ENCODE results near the gene MRPL34.

The MRPL34 gene

DNA sequence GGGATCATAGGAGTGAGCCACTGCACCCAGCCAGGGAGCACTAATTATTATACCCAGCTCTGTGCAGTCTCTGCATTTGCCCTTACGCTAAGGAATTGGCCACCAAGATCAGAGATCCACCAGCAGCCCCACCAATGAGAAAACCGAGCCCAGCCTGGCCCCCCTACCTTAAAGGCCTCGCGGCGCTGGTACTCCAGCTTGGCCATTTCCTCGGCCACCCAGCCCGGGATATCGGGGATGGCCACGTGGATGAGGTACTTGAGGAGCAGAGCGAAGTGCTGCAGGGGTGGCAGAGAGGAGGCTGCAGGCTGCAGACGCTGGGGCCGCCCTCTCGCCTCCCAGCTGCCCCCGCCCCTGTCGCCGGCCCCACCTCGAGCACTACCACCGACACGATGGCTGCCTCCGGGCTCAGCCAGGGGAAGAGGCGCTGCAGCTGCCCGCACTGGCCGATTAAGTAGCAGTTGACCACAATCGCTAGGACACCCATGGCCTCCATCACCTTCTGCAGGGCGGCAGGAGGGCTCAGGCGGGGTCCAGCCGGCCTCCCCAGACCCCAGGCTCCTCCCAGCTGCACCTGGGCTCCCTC is 21.5 kb downstream of the MRPL34 start:
- Histone ChIP-seq H3K27ac (ENCODE audit: low read depth, low read length) (no peak overlapping the region), H3K27me3 (ENCODE audit: control insufficient read depth in 5 of 5, insufficient read depth in 4 of 5, low read length in 5 of 5) (no peaks in the 10 kb centered on the region), H3K4me3 (ENCODE audit: low read depth in 1 of 5, low read length in 5 of 5) (no peak overlapping the region), H3K9me3 (ENCODE audit: control insufficient read depth in 5 of 5, low read length in 5 of 5) (no peaks in the 10 kb centered on the region), H3K36me3 (ENCODE audit: control insufficient read depth in 5 of 5, insufficient read depth in 5 of 5, low read length in 5 of 5) (peaks cover 0 to 41% (median 12%) of the 10 kb centered on the region in 5 donors), H3K9ac (ENCODE audit: low read length in 5 of 5) (no peak overlapping the region), H3K4me1 (ENCODE audit: control insufficient read depth in 5 of 5, insufficient read depth in 5 of 5, low read length in 5 of 5) (peaks cover 0 to 45% (median 29%) of the 10 kb centered on the region in 5 donors)

DNA sequence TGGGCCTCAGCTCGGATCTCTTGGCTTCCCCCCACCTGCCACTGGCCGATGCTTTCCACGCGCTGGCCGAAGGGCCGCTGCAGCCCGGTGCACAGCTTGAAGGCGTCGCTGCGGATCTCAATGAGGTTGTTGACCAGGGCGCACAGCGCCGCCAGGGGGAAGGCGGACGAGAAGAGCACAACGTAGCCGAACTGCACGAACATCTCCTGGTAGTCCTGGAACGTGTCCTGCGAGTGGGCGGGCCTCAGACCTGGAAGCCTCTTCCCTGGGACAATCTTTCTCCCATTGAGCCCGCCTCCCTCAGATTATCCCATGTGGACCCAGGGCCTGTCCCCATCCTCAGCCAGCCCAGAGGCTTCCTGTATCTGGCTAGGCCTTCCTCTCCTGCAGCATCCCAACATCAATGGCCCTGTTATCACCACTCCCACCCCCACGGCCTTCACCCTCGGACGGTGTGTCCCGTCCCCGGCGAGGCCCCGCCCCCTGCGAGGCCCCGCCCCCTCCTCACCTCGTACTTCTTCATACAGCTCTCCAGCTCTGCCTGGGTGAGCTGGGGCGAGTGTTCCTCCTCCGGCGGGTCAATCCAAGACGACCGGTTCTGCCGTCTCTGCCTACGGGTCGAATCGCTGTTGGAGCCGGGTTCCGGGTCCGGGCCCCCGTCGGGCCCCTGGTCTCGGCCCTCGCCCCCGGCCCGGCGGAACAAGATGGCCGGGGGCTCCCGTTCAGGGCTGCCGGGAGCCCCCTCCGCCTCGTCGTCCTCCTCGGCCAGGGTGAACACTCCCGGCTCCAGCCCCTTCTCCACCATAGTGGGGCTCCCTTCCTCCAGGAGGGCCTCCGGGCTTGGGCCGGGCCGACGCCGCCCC is 22.2 kb downstream of the MRPL34 start:
- no peak overlapping the region for H3K9ac ChIP-seq (ENCODE audit: low read length in 5 of 5)
- H3K27me3 ChIP-seq (ENCODE audit: control insufficient read depth in 5 of 5, insufficient read depth in 4 of 5, low read length in 5 of 5), result no peaks in the 10 kb centered on the region
- no peak overlapping the region for H3K4me3 ChIP-seq (ENCODE audit: low read depth in 1 of 5, low read length in 5 of 5)
- H3K9me3 ChIP-seq (ENCODE audit: control insufficient read depth in 5 of 5, low read length in 5 of 5), result no peaks in the 10 kb centered on the region
- H3K4me1 ChIP-seq (ENCODE audit: control insufficient read depth in 5 of 5, insufficient read depth in 5 of 5, low read length in 5 of 5), result peaks cover 0 to 38% (median 22%) of the 10 kb centered on the region in 5 donors
- peaks cover 0 to 42% (median 10%) of the 10 kb centered on the region in 5 donors for H3K36me3 ChIP-seq (ENCODE audit: control insufficient read depth in 5 of 5, insufficient read depth in 5 of 5, low read length in 5 of 5)
- H3K27ac ChIP-seq (ENCODE audit: low read depth, low read length), result no peak overlapping the region

DNA sequence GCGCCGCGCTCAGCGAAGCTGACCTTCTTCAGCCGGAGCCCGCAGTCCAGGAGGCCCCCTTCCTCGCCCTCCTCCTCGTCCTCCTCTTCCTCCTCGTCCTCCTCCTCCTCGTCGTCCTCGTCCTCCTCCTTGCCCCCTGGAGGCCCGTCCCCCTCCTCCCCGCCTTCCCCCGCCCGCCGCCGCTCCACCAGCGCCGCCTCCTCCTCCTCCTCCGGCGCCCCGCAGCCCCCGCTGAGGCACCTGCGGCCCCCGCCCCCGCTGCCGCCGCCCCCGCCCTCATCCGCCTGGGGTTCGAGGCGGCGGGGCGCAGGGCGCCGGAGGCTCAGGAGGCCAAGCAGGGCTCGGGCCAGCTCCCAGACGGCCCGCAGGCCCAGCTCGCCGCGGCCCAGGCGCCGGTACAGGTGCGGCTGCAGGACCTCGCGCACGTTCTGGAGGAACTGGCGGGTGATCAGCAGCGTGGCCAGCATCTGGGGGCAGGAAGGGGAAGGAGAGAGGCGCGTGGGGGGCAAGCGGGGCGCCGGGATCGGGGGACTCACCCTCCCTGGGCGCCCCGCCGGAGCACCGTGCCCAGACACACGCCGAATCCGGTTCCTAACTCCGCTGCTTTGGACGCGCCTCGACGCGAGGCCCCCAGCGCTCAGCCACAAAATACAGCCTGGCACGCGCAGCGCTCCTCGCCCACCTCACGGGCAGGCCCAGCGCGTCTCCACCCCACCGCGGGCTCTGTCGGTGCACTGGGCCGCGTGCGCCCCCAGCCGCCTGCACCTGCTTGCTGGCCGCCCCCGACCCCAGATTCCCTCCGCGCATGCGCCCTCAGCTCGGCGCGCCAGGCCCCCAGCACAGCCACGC is 23.1 kb downstream of the MRPL34 start:
- no peaks in the 10 kb centered on the region for H3K9me3 ChIP-seq (ENCODE audit: control insufficient read depth in 5 of 5, low read length in 5 of 5)
- no peak overlapping the region for H3K27ac ChIP-seq (ENCODE audit: low read depth, low read length)
- peaks cover 0 to 42% (median 10%) of the 10 kb centered on the region in 5 donors for H3K36me3 ChIP-seq (ENCODE audit: control insufficient read depth in 5 of 5, insufficient read depth in 5 of 5, low read length in 5 of 5)
- H3K4me1 ChIP-seq (ENCODE audit: control insufficient read depth in 5 of 5, insufficient read depth in 5 of 5, low read length in 5 of 5), result peaks cover 0 to 41% (median 20%) of the 10 kb centered on the region in 5 donors
- no peak overlapping the region for H3K4me3 ChIP-seq (ENCODE audit: low read depth in 1 of 5, low read length in 5 of 5)
- H3K9ac ChIP-seq (ENCODE audit: low read length in 5 of 5), result no peak overlapping the region
- H3K27me3 ChIP-seq (ENCODE audit: control insufficient read depth in 5 of 5, insufficient read depth in 4 of 5, low read length in 5 of 5), result no peaks in the 10 kb centered on the region

DNA sequence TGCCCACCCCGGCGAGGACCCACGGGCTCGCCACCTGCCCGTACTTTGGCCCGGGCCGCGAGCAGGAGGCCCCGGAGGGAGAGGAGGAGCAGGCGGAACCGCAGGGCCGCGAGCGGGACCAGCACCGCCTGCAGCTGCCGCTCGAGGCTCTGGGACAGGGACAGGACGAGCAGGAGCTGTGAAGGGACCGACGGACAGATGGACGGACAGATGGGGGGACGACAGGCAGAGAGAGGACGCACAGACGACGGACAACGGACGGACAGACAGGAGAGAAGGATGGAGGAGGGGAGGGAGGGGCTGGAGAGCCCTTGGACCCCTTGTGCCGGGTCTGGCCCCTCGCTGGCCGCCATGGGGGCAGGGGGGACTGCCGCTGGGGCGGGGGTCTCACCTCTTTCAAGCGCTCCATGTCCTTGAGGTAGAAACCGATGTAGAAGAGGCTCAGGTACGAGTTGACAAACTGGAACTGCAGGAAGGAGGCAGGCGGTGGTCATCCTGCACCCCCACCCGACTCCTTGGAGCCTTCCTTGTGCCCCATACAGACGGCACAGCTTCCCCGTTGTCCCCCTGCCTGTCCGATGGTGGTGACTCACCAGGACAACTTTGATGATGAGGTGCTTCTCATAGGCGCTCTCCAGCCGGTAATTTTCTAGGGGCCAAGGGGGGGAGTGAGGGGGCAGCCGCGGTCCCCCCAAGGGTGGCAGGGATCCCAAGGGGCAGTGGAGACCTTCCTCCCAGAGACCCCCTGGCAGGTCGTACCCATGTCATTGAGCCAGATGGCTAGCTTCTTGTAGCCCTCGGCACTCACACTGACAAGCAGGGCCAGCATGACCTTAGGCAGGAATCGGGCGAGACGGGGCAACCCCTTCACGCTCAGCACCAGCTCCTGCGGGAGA is 23.9 kb downstream of the MRPL34 start:
- no peak overlapping the region for H3K9ac ChIP-seq (ENCODE audit: low read length in 5 of 5)
- H3K27ac ChIP-seq (ENCODE audit: low read depth, low read length), result no peak overlapping the region
- H3K36me3 ChIP-seq (ENCODE audit: control insufficient read depth in 5 of 5, insufficient read depth in 5 of 5, low read length in 5 of 5), result peaks cover 0 to 40% (median 10%) of the 10 kb centered on the region in 5 donors
- no peak overlapping the region for H3K4me3 ChIP-seq (ENCODE audit: low read depth in 1 of 5, low read length in 5 of 5)
- no peaks in the 10 kb centered on the region for H3K27me3 ChIP-seq (ENCODE audit: control insufficient read depth in 5 of 5, insufficient read depth in 4 of 5, low read length in 5 of 5)
- no peaks in the 10 kb centered on the region for H3K9me3 ChIP-seq (ENCODE audit: control insufficient read depth in 5 of 5, low read length in 5 of 5)
- peaks cover 0 to 47% (median 28%) of the 10 kb centered on the region in 5 donors for H3K4me1 ChIP-seq (ENCODE audit: control insufficient read depth in 5 of 5, insufficient read depth in 5 of 5, low read length in 5 of 5)

DNA sequence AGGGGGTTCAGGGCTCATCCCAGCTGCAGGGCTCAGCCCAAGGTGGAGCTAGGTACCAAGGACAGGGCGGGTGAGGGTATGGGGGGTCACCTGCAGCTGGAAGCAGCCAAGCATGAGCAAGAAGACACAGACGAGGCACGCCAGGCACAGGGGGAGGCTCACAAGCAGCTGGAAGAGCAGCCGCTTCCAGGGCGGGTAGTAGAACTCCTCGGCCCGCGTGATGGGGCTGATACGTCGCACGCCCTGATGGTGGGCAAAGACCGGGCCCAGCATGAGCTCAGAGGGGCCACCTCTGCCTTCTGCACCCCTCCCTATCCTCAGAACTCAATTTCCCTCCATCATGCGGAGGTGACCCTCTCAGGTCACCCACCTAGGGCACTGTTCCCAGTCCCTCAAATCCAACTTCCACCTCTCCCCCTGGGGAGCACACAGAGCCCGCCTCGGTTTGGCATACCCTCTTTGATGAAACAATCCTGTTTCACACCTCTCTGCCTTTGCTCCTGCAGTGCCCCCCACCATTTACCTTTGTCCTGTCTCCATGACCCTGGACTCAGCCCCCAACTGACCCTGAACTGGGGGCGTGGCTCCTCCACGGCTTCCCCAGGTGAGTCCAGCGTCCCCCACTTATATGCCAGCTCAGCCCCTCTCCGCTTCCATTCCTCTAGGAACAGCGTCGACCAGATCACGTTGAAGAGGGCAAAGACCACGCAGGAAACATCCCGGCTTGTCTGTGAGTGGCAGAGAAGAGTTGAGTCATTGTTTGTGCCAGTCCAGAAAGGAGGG is 24.8 kb downstream of the MRPL34 start:
- H3K4me1 ChIP-seq (ENCODE audit: control insufficient read depth in 5 of 5, insufficient read depth in 5 of 5, low read length in 5 of 5), result peaks cover 3 to 52% (median 32%) of the 10 kb centered on the region in 5 donors

DNA sequence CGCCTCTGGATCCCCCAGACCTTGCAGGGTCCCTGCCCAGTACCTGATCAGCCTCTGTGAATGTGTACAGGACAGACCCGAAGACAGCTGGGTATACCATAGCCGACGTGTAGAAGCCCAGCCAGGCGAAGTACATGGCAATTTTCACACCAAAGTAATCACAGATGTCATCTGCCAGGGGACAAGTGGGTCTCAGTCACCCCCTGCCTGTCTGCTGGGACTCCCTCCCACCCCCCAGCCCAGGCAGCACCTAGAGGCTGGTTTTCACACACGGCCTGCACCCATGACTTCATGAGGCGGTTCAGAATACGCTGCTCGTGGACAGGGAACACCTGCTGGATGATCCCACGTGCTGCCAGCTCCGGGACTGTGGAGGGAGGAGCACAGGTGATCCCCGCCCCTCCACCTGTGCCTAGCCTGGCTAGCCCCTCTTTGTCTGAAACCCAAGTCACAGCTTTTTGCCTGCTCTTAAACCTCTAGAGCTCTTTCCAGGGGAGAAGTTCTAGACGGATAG is 25.4 kb downstream of the MRPL34 start:
- no peaks in the 10 kb centered on the region for H3K27me3 ChIP-seq (ENCODE audit: control insufficient read depth in 5 of 5, insufficient read depth in 4 of 5, low read length in 5 of 5)
- H3K36me3 ChIP-seq (ENCODE audit: control insufficient read depth in 5 of 5, insufficient read depth in 5 of 5, low read length in 5 of 5), result peaks cover 0 to 32% (median 10%) of the 10 kb centered on the region in 5 donors
- H3K9ac ChIP-seq (ENCODE audit: low read length in 5 of 5), result no peak overlapping the region
- H3K9me3 ChIP-seq (ENCODE audit: control insufficient read depth in 5 of 5, low read length in 5 of 5), result no peaks in the 10 kb centered on the region
- H3K4me1 ChIP-seq (ENCODE audit: control insufficient read depth in 5 of 5, insufficient read depth in 5 of 5, low read length in 5 of 5), result peaks cover 3 to 53% (median 29%) of the 10 kb centered on the region in 5 donors
- no peak overlapping the region for H3K27ac ChIP-seq (ENCODE audit: low read depth, low read length)
- H3K4me3 ChIP-seq (ENCODE audit: low read depth in 1 of 5, low read length in 5 of 5), result no peak overlapping the region

More for the DNA sequence above, 24.8 kb downstream of the MRPL34 start:
- Histone ChIP-seq H3K9ac (ENCODE audit: low read length in 5 of 5) (no peak overlapping the region), H3K4me3 (ENCODE audit: low read depth in 1 of 5, low read length in 5 of 5) (no peak overlapping the region), H3K27ac (ENCODE audit: low read depth, low read length) (no peak overlapping the region), H3K27me3 (ENCODE audit: control insufficient read depth in 5 of 5, insufficient read depth in 4 of 5, low read length in 5 of 5) (no peaks in the 10 kb centered on the region), H3K9me3 (ENCODE audit: control insufficient read depth in 5 of 5, low read length in 5 of 5) (no peaks in the 10 kb centered on the region), H3K36me3 (ENCODE audit: control insufficient read depth in 5 of 5, insufficient read depth in 5 of 5, low read length in 5 of 5) (peaks cover 0 to 32% (median 10%) of the 10 kb centered on the region in 5 donors)

DNA sequence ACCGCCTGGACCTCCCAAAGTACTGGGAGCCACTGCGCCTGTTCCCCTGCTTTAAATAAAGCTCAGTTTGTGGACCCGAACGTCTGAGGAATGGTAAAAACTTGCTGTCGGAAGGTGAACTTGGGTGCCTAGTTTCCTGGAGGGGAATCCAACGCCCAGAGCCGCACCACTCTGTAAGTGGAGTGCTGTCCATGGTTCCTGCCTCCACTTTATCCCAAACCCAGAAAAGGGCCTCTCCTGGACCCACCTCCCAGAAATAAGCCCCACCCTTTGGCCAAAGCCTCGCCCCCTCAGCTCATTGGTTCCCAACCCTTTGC is 26.6 kb downstream of the MRPL34 start:
- H3K4me1 ChIP-seq (ENCODE audit: control insufficient read depth in 5 of 5, insufficient read depth in 5 of 5, low read length in 5 of 5), result peaks cover 3 to 51% (median 28%) of the 10 kb centered on the region in 5 donors
- H3K9ac ChIP-seq (ENCODE audit: low read length in 5 of 5), result no peak overlapping the region
- H3K27ac ChIP-seq (ENCODE audit: low read depth, low read length), result no peak overlapping the region
- H3K36me3 ChIP-seq (ENCODE audit: control insufficient read depth in 5 of 5, insufficient read depth in 5 of 5, low read length in 5 of 5), result peaks cover 0 to 27% (median 10%) of the 10 kb centered on the region in 5 donors
- H3K27me3 ChIP-seq (ENCODE audit: control insufficient read depth in 5 of 5, insufficient read depth in 4 of 5, low read length in 5 of 5), result no peaks in the 10 kb centered on the region
- H3K4me3 ChIP-seq (ENCODE audit: low read depth in 1 of 5, low read length in 5 of 5), result no peak overlapping the region
- H3K9me3 ChIP-seq (ENCODE audit: control insufficient read depth in 5 of 5, low read length in 5 of 5), result no peaks in the 10 kb centered on the region

DNA sequence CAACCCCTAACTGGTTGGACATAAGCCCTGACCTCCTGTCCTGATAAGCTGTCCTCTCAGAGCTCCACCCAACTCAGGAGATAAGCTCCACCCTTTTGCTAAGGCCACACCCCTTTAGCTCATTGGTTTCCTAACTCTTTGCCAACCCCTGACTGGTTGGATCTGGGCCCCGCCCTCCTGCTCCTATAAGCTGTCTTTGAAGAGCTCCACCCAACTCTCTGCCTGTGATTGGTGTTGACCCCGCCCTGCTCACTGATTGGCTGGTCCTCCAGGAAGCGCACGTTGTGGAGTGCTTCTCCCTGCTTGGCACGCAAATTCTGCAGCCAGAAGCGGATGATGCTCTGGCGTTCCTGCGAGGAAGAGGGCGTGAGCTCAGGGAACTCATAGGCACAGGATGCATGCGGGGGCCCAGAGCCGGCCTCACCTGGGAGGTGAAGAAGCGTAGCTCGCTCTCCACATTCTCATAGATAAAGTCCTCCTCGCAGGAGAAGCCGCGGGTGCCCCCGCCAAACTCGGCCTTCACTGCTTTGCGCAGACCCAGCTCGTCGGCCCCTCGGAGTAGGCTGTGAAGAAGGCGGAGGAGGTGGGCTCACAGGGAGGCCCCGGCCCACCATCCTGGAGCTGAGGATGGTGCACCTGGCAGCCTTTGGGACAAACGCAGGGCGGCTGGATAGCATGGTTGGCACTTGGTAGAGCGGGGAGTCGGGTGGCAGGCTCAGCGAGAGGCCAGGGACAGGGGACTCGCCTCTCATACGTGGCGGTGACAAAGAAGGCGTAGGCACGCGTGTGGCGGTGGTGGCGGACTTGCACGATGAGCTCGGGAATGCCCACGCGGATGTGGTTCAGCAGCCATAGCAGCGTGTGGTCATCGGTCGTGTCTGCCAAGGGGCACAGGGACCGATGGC is 27.3 kb downstream of the MRPL34 start:
- Histone ChIP-seq H3K9me3 (ENCODE audit: control insufficient read depth in 5 of 5, low read length in 5 of 5) (no peaks in the 10 kb centered on the region), H3K4me3 (ENCODE audit: low read depth in 1 of 5, low read length in 5 of 5) (no peak overlapping the region), H3K27ac (ENCODE audit: low read depth, low read length) (no peak overlapping the region), H3K36me3 (ENCODE audit: control insufficient read depth in 5 of 5, insufficient read depth in 5 of 5, low read length in 5 of 5) (peaks cover 0 to 22% (median 8%) of the 10 kb centered on the region in 5 donors), H3K9ac (ENCODE audit: low read length in 5 of 5) (no peak overlapping the region), H3K27me3 (ENCODE audit: control insufficient read depth in 5 of 5, insufficient read depth in 4 of 5, low read length in 5 of 5) (no peaks in the 10 kb centered on the region), H3K4me1 (ENCODE audit: control insufficient read depth in 5 of 5, insufficient read depth in 5 of 5, low read length in 5 of 5) (peaks cover 3 to 56% (median 33%) of the 10 kb centered on the region in 5 donors)

Data from subcutaneous abdominal adipose tissue (tissue), 5 donors.